Liver (tissue), 9 donors: Measurements from ENCODE around the gene PROCA1. TPM values are rescaled to one million over a fixed set of nuclear protein-coding genes. Genes with fewer than 3 reads are reported as not detected.
A peak's percentile ranks its signal among the peaks of the same experiment; 100 is the strongest.

Experiments used
- DNase-seq: peaks from one replicate; pipeline ENCODE4 v3.0.0-alpha.2; 2017; ENCODE audit warnings: low spot score
- H3K27ac ChIP-seq, 2 donors: one replicate each; pipeline ENCODE4 v1.7.0; 2013; ENCODE audit warnings: inconsistent platforms in 2 of 2, low read length in 2 of 2, control low read depth in 1 of 2, low read depth in 1 of 2, mild to moderate bottlenecking in 1 of 2
- H3K27me3 ChIP-seq, 4 donors: one replicate each; pipeline versions ENCODE4 v1.6.1 to v1.7.0; 2013; ENCODE audit warnings: low read length in 3 of 4, inconsistent platforms in 1 of 4, mild to moderate bottlenecking in 1 of 4, moderate library complexity in 1 of 4; ENCODE audit not compliant: control insufficient read depth in 4 of 4, insufficient read depth in 4 of 4
- H3K36me3 ChIP-seq, 4 donors: one replicate each; pipeline versions ENCODE4 v1.6.1 to v1.7.0; 2013; ENCODE audit warnings: low read length in 3 of 4, mild to moderate bottlenecking in 3 of 4, low read depth in 1 of 4, moderate library complexity in 1 of 4; ENCODE audit not compliant: control insufficient read depth in 4 of 4, insufficient read depth in 3 of 4
- H3K4me1 ChIP-seq, 4 donors: one replicate each; pipeline versions ENCODE4 v1.6.1 to v1.7.0; 2013; ENCODE audit warnings: low read length in 3 of 4, mild to moderate bottlenecking in 3 of 4, moderate library complexity in 1 of 4; ENCODE audit not compliant: control insufficient read depth in 4 of 4, insufficient read depth in 4 of 4
- H3K4me3 ChIP-seq, 3 donors: one replicate each; pipeline versions ENCODE4 v1.6.1 to v1.7.0; 2013; ENCODE audit warnings: low read length in 3 of 3, control low read depth in 1 of 3, low read depth in 1 of 3, mild to moderate bottlenecking in 1 of 3
- H3K9ac ChIP-seq, 2 donors: one replicate each; pipeline ENCODE4 v1.7.0; 2013; ENCODE audit warnings: low read length in 2 of 2, mild to moderate bottlenecking in 2 of 2, moderate library complexity in 2 of 2, control low read depth in 1 of 2, low read depth in 1 of 2
- H3K9me3 ChIP-seq, 4 donors: one replicate each; pipeline versions ENCODE4 v1.6.1 to v1.7.0; 2013; ENCODE audit warnings: low read length in 3 of 4; ENCODE audit not compliant: control insufficient read depth in 4 of 4
- EGR1 ChIP-seq, 2 donors: IDR thresholded peaks; 2 replicates each; pipeline ENCODE4 v1.6.1; 2016 to 2018; ENCODE audit warnings: antibody characterized with exemption in 2 of 2, low read depth in 2 of 2
- FOXA1 ChIP-seq: IDR thresholded peaks from 2 replicates; pipeline ENCODE4 v1.6.1; 2016; ENCODE audit warnings: antibody characterized with exemption
- FOXA2 ChIP-seq: IDR thresholded peaks from 2 replicates; pipeline ENCODE4 v1.6.1; 2016; ENCODE audit warnings: antibody characterized with exemption
- GABPA ChIP-seq, 2 donors: IDR thresholded peaks in 1 of 2; conservative IDR thresholded peaks in 1 of 2; 2 replicates each; pipeline ENCODE4 v1.6.1; 2016; ENCODE audit warnings: antibody characterized with exemption in 2 of 2, mild to moderate bottlenecking in 1 of 2, moderate library complexity in 1 of 2
- HNF4A ChIP-seq, 2 donors: conservative IDR thresholded peaks; 2 replicates each; pipeline ENCODE4 v1.6.1; 2016; ENCODE audit warnings: antibody characterized with exemption in 2 of 2, mild to moderate bottlenecking in 2 of 2
- HNF4G ChIP-seq: IDR thresholded peaks from 2 replicates; pipeline ENCODE4 v1.6.1; 2016; ENCODE audit warnings: antibody characterized with exemption
- JUND ChIP-seq, 2 donors: IDR thresholded peaks; 2 replicates each; pipeline ENCODE4 v1.6.1; 2016; ENCODE audit warnings: antibody characterized with exemption in 2 of 2
- NR2F2 ChIP-seq: IDR thresholded peaks from 2 replicates; pipeline ENCODE4 v1.6.1; 2016; ENCODE audit warnings: antibody characterized with exemption
- RXRA ChIP-seq, 2 donors: IDR thresholded peaks; 2 replicates each; pipeline ENCODE4 v1.6.1; 2017 to 2018; ENCODE audit warnings: antibody characterized with exemption in 2 of 2, mild to moderate bottlenecking in 1 of 2
- SP1 ChIP-seq: IDR thresholded peaks from 2 replicates; pipeline ENCODE4 v1.6.1; 2018; ENCODE audit warnings: antibody characterized with exemption, mild to moderate bottlenecking
- TAF1 ChIP-seq: conservative IDR thresholded peaks from 2 replicates; pipeline ENCODE4 v1.6.1; 2016; ENCODE audit warnings: antibody characterized with exemption, mild to moderate bottlenecking
- YY1 ChIP-seq: IDR thresholded peaks from 2 replicates; pipeline ENCODE4 v1.6.1; 2016; ENCODE audit warnings: antibody characterized with exemption, mild to moderate bottlenecking
- WGBS: extraction: QIAGEN DNeasy Blood & Tissue Kit; methylation state at CpG from one replicate; pipeline ENCODE4 v1.1.7; 2013; 5-methylcytosine and 5-hydroxymethylcytosine counted together
- polyA plus RNA-seq, 2 donors: library from polyadenylated mRNA; stranded (reverse) in 1 of 2; unstranded in 1 of 2; fragments of 200-250 nt in 1 of 2; fragments of >200 nt in 1 of 2; fragmentation: Nextera tagmentation in 1 of 2; extraction: Ambion mirVana in 1 of 2; gene quantifications; one replicate each; pipeline versions ENCODE4 v1.2.1 to v1.2.3, GENCODE V29; 2013 to 2015
- total RNA-seq, 2 donors: library from RNA; depleted of rRNA; stranded (reverse); fragments of >200 nt; gene quantifications; one replicate each; pipeline ENCODE4 v1.2.3, GENCODE V29; 2014
- TF ChIP-seq, protein P1 (sequence below): IDR thresholded peaks from 2 replicates; pipeline ENCODE4 v1.6.1; 2016; ENCODE audit warnings: antibody characterized with exemption, mild to moderate bottlenecking
- TF ChIP-seq, protein P2 (sequence below): fragments of 150-350 bp; IDR thresholded peaks from 2 replicates; pipeline ENCODE4 v1.5.1; 2017; ENCODE audit warnings: improper control_type of control experiment, low read depth, low read length; ENCODE audit not compliant: missing input control
- donor health status: healthy.
- donor health status: healthy.
- donor health status: healthy.
- donor health status: healthy.
- donor health status: healthy.

The PROCA1 gene
- total and polyA plus RNA-seq, 4 donors: 0.16 to 0.65 (median 0.35) TPM

DNA sequence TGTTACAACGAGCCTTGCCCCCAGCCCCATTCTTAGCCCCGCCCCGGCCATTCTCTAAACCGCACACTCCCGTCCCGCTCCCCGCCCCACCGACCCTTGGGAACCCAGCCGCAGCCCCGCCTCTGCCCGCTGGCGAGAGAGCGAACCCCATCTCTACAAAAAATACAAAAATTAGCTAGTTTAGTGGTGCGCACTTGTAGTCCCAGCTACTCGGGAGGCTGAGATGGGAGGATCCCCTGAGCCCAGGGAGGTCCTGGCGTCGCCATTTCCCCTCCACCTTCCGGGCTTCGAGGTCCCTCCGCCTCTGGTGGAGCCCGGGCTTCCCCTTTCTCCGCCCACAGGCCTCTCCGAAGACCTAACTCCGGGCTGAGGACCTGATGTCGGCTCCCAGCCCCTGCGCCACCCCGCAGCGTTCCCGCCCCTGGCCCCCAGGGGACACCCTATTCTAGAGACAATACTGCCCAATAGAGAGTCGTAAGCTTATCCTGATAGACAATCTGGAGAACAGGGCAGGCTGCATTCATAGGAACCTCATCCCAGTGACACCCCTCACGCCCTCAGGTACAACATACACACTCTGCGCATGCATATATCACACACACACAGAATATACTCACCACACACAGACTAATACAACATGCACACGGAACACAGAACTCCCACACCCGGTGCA is 480 bp upstream of the PROCA1 start:
- peak; percentile 46 for DNase-seq

DNA sequence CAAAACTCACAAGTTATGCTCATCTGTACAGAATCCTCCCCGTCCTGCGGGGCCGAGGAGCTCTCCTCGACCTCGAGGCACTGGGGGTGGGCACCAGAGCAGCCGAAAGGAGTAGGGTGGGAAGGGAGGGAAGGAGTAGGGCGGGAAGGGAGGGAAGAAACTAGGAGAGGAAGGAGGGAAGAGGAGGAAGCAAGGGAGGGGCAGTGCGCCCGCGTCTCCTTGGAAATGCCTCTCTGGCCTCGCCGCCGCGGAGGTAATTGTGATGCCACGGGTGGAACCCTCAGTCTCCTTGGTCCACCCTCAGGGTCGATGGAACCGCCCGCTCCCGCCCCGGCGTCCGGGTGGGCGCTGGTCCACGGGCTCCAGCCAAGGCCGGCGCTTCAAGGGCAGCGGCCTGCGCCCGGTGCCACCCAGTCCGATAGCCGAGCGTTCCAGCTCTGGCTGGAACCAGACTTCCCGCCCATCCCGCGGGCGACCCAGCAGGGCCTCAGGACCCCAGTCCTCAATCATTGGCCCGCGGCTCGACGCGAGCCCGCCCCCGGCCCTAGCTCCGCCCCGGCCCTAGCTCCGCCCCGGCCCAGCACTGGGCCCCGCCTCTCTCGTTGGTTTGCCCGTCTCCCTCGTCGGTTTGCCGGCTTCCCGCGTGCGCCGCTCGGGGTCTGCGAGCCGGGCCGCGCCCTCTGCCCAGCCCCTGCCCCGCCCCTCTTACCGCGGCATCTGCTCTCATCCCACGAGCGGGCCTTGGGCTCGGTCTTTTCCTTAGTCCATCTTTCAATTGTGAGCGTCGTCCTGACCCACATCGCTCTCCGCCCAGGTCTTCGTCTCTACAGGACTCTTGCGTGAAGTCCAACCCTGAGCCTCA is 596 bp downstream of the PROCA1 start:
- Histone ChIP-seq H3K27me3 (no peaks in the 10 kb centered on the region), H3K36me3 (no peaks in the 10 kb centered on the region), H3K9me3 (no peaks in the 10 kb centered on the region), H3K4me3 (peak overlapping the region; percentile 60 to 66 (median 60)), H3K27ac (peak overlapping the region; percentile 69 to 73), H3K9ac (peak overlapping the region; percentile 30 to 66), H3K4me1 (peaks cover 1 to 11% (median 6%) of the 10 kb centered on the region in 4 donors)
- peak; percentile 93 for DNase-seq
- WGBS: 2% methylated on average over 74 of the region's 74 CpGs
- TF ChIP-seq YY1 (no peak), JUND (IDR thresholded peaks at IDR 0.05) (no peak), RXRA (IDR thresholded peaks at IDR 0.05) (no peak), HNF4A (conservative IDR thresholded peaks at IDR 0.05) (no peak), FOXA1 (no peak), TAF1 (no peak), EGR1 (IDR thresholded peaks at IDR 0.05; ENCODE audit: low read depth in 2 of 2) (no peak), FOXA2 (no peak)
- TF ChIP-seq, protein P1, sequence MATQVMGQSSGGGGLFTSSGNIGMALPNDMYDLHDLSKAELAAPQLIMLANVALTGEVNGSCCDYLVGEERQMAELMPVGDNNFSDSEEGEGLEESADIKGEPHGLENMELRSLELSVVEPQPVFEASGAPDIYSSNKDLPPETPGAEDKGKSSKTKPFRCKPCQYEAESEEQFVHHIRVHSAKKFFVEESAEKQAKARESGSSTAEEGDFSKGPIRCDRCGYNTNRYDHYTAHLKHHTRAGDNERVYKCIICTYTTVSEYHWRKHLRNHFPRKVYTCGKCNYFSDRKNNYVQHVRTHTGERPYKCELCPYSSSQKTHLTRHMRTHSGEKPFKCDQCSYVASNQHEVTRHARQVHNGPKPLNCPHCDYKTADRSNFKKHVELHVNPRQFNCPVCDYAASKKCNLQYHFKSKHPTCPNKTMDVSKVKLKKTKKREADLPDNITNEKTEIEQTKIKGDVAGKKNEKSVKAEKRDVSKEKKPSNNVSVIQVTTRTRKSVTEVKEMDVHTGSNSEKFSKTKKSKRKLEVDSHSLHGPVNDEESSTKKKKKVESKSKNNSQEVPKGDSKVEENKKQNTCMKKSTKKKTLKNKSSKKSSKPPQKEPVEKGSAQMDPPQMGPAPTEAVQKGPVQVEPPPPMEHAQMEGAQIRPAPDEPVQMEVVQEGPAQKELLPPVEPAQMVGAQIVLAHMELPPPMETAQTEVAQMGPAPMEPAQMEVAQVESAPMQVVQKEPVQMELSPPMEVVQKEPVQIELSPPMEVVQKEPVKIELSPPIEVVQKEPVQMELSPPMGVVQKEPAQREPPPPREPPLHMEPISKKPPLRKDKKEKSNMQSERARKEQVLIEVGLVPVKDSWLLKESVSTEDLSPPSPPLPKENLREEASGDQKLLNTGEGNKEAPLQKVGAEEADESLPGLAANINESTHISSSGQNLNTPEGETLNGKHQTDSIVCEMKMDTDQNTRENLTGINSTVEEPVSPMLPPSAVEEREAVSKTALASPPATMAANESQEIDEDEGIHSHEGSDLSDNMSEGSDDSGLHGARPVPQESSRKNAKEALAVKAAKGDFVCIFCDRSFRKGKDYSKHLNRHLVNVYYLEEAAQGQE: peak; percentile 6

More for the DNA sequence above, 480 bp upstream of the PROCA1 start:
- H3K4me1 ChIP-seq: peaks cover 2 to 11% (median 6%) of the 10 kb centered on the region in 4 donors
- H3K9ac ChIP-seq: no peak overlapping the region
- peak overlapping the region in 1 of 2 donors; percentile 73 for H3K27ac ChIP-seq
- WGBS: 53% methylated on average over 34 of the region's 34 CpGs
- H3K36me3 ChIP-seq: no peaks in the 10 kb centered on the region
- H3K4me3 ChIP-seq: peak overlapping the region in 1 of 3 donors; percentile 60
- H3K27me3 ChIP-seq: no peaks in the 10 kb centered on the region
- H3K9me3 ChIP-seq: no peaks in the 10 kb centered on the region
- TF ChIP-seq YY1: no peak
- no peak for TF ChIP-seq SP1
- no peak for TF ChIP-seq FOXA1
- TF ChIP-seq HNF4G: no peak
- TF ChIP-seq, protein P2, sequence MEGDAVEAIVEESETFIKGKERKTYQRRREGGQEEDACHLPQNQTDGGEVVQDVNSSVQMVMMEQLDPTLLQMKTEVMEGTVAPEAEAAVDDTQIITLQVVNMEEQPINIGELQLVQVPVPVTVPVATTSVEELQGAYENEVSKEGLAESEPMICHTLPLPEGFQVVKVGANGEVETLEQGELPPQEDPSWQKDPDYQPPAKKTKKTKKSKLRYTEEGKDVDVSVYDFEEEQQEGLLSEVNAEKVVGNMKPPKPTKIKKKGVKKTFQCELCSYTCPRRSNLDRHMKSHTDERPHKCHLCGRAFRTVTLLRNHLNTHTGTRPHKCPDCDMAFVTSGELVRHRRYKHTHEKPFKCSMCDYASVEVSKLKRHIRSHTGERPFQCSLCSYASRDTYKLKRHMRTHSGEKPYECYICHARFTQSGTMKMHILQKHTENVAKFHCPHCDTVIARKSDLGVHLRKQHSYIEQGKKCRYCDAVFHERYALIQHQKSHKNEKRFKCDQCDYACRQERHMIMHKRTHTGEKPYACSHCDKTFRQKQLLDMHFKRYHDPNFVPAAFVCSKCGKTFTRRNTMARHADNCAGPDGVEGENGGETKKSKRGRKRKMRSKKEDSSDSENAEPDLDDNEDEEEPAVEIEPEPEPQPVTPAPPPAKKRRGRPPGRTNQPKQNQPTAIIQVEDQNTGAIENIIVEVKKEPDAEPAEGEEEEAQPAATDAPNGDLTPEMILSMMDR: no peak
- no peak for TF ChIP-seq NR2F2
- no peak for TF ChIP-seq GABPA (IDR thresholded peaks at IDR 0.05 in 1 of 2, conservative IDR thresholded peaks at IDR 0.05 in 1 of 2)
- TF ChIP-seq RXRA (IDR thresholded peaks at IDR 0.05): no peak
- TF ChIP-seq TAF1: no peak
- TF ChIP-seq EGR1 (IDR thresholded peaks at IDR 0.05; ENCODE audit: low read depth in 2 of 2): no peak
- TF ChIP-seq JUND (IDR thresholded peaks at IDR 0.05): no peak
